Ascending aorta (tissue), 2 donors: ENCODE measurements around the gene UBFD1. TPM values are rescaled to one million over a fixed set of nuclear protein-coding genes. Genes with fewer than 3 reads are reported as not detected.

Experiments
- DNase-seq, 2 donors: peaks; one replicate each; pipeline ENCODE4 v3.0.0-alpha.2; 2019; ENCODE audit warnings: low spot score in 2 of 2
- H3K27ac ChIP-seq, 2 donors: fragments of 200-600 bp; sonication (generic); one replicate each; pipeline ENCODE4 v1.5.1; 2016 to 2017; ENCODE audit warnings: mild to moderate bottlenecking in 1 of 2
- H3K27me3 ChIP-seq: fragments of 200-600 bp; sonication (generic); one replicate; pipeline ENCODE4 v1.5.1; 2017
- H3K36me3 ChIP-seq, 2 donors: fragments of 200-600 bp; sonication (generic); one replicate each; pipeline ENCODE4 v1.5.1; 2016
- H3K4me1 ChIP-seq, 2 donors: fragments of 200-600 bp; sonication (generic); one replicate each; pipeline ENCODE4 v1.5.1; 2016 to 2017; ENCODE audit warnings: mild to moderate bottlenecking in 1 of 2
- H3K4me3 ChIP-seq, 2 donors: fragments of 200-600 bp; sonication (generic); one replicate each; pipeline ENCODE4 v1.5.1; 2016 to 2017; ENCODE audit warnings: mild to moderate bottlenecking in 1 of 2
- H3K9me3 ChIP-seq, 2 donors: fragments of 200-600 bp; sonication (generic); one replicate each; pipeline ENCODE4 v1.5.1; 2016
- CTCF ChIP-seq, 3 experiments: fragments of 200-600 bp in 2 of 3; fragments of 450-650 bp in 1 of 3; sonication (generic) in 2 of 3; IDR thresholded peaks; one replicate each; pipeline ENCODE4 v1.5.1; 2016 to 2019; ENCODE audit warnings: antibody characterized with exemption in 3 of 3, mild to moderate bottlenecking in 1 of 3, moderate library complexity in 1 of 3
- intact Hi-C: fragments of 100-400 bp; cut with DNase I; formaldehyde crosslinking; loops from one replicate; pipeline ENCODE4 v1.15.1; 2023
- total RNA-seq: library from RNA; depleted of rRNA; stranded (reverse); fragments of >200 nt; gene quantifications from one replicate; pipeline ENCODE4 v1.1.0, GENCODE V29; 2016

Gene UBFD1
- total RNA-seq, 1 donor from 2014 or later: 51.8 TPM

DNA sequence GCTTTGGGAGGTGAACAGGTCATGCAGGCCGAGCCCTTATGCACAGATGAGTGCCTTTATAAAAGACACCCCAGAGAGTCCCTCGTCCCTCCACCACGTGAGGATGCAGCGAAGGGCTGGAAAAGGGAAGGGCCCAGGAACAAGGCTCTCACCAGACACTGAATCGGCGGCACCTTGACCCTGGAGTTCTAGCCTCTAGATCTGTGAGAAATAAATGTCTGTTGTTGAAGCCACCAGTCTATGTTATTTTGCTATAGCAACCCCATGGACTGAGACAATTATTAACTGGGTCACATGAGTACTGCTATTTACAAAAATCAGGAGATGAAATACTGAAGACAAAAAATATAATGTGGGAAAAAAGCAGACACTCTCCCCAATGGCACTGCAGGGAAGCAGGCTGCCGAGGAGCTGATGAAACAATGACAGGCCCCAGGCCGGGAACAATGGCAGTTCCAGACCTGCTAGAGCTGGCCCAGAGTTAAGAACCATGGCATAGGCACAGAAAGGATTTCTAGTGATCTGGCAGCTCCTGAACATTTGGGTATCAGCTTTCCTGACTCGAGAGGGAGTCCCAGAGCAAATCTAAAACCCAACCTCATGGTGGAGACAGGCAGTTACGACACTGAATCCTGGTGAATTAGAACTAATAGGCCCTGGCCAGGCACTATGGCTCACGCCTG is 29.4 kb upstream of the UBFD1 start:
- H3K9me3 ChIP-seq: no peaks in the 10 kb centered on the region

DNA sequence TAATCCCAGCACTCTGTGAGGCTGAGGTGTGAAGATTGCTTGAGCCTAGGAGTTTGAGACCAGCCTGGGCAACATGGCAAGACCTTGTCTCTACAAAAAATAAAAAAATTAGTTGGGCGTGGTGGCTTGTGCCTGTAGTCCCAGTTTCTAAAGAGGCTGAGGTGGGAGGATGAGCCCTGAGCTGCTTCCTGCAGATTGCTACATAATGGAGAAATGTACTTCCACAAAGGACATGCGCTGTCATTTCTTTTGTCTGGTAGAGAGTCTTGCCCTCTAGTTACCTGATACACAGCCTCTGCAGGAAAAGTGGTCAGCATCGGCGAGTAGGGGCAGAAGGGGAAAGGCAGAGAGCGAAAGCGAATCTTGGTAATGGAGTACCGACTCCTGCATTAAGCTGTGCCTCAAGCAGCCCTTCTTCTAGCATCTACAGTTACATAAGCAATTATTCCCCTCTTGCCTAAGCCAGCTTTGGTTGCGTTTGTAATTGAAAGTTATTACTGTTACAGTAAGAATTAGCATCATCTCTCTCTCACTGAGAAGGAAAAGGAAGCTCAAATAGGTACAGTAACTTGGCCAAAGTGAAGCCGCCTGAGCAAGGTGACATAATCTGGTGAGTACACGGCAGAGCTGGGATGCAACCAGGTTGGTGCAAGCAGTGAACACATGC is 28.8 kb upstream of the UBFD1 start:
- H3K4me1 ChIP-seq: no peaks in the 10 kb centered on the region
- no peaks in the 10 kb centered on the region for H3K9me3 ChIP-seq
- no peak for DNase-seq
- intact Hi-C loops: no loop called here
- H3K4me3 ChIP-seq: no peak overlapping the region
- no peak for TF ChIP-seq CTCF (IDR thresholded peaks at IDR 0.05)
- H3K36me3 ChIP-seq: peaks cover 37 to 72% of the 10 kb centered on the region in 2 donors
- no peak overlapping the region for H3K27ac ChIP-seq
- no peaks in the 10 kb centered on the region for H3K27me3 ChIP-seq

More for the DNA sequence above, 29.4 kb upstream of the UBFD1 start:
- intact Hi-C loops: no loop called here
- H3K4me1 ChIP-seq: no peaks in the 10 kb centered on the region
- no peak overlapping the region for H3K27ac ChIP-seq
- TF ChIP-seq CTCF (IDR thresholded peaks at IDR 0.05): no peak
- no peak for DNase-seq
- H3K4me3 ChIP-seq: no peak overlapping the region
- H3K36me3 ChIP-seq: peaks cover 36 to 71% of the 10 kb centered on the region in 2 donors
- no peaks in the 10 kb centered on the region for H3K27me3 ChIP-seq

DNA sequence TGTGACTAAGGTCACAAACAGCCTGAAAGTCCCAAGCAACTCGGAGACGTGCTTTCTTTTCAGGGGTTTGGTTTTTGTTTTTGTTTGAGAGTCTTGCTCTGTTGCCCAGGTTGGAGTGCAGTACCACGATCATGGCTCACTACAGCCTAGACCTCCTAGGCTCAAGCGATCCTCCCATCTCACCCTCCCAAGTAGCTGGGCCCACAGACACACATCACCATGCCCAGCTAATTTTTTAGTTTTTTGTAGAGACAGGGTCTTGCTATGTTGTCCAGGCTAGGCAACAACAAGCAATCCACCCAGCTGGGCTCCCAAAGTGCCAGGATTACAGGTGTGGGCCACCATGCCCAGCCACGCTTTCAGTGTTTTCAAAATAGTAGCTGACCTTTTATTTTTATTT is 27.5 kb upstream of the UBFD1 start:
- no peak for TF ChIP-seq CTCF (IDR thresholded peaks at IDR 0.05)
- Histone ChIP-seq H3K4me1 (no peaks in the 10 kb centered on the region), H3K4me3 (no peak overlapping the region), H3K27me3 (no peaks in the 10 kb centered on the region), H3K36me3 (peaks cover 46 to 72% of the 10 kb centered on the region in 2 donors), H3K27ac (no peak overlapping the region), H3K9me3 (no peaks in the 10 kb centered on the region)
- DNase-seq: no peak
- intact Hi-C loops: no loop called here

GRCh38 chr16:23532448-23532847 is 25.1 kb upstream of the UBFD1 start:
- Histone ChIP-seq H3K36me3 (peaks cover 48 to 83% of the 10 kb centered on the region in 2 donors), H3K9me3 (no peaks in the 10 kb centered on the region)

More at GRCh38 chr16:23532448-23532847, 25.1 kb upstream of the UBFD1 start:
- H3K27ac ChIP-seq: no peak overlapping the region
- H3K4me1 ChIP-seq: no peaks in the 10 kb centered on the region
- DNase-seq: no peak
- H3K27me3 ChIP-seq: no peaks in the 10 kb centered on the region
- H3K4me3 ChIP-seq: no peak overlapping the region
- intact Hi-C loops: no loop called here
- no peak for TF ChIP-seq CTCF (IDR thresholded peaks at IDR 0.05)
